Right forelimb (tissue), 1 donor: Measurements from ENCODE around the gene WDR70.
"Not testable (repeated sequence)": the region's sequence is repeated elsewhere in the genome, so short reads cannot be mapped to it uniquely, and the experiment has no call there.

ENCODE experiments used
- DNase-seq: peaks from one replicate; pipeline ENCODE4 v3.0.0-alpha.2; 2018

WDR70 gene

GRCh38 chr5:37771731-37772130 lies 392.6 kb downstream of the WDR70 start:
- DNase-seq: no peak

GRCh38 chr5:37772255-37772654 lies 393.1 kb downstream of the WDR70 start:
- no peak for DNase-seq

- DNase-seq: no peak
These were observed 394.7 kb downstream of the WDR70 start for GRCh38 chr5:37773809-37774208.

- DNase-seq: no peak
These were observed 395.9 kb downstream of the WDR70 start for GRCh38 chr5:37774912-37775483.

- DNase-seq: no peak
These were observed 397.7 kb downstream of the WDR70 start for GRCh38 chr5:37776826-37777225.

- DNase-seq: no peak
These were observed 398.5 kb downstream of the WDR70 start for GRCh38 chr5:37777432-37778130.

GRCh38 chr5:37781409-37781808 lies 402.3 kb downstream of the WDR70 start:
- not testable (repeated sequence) for DNase-seq

- DNase-seq: no peak
These were observed 407.3 kb downstream of the WDR70 start for GRCh38 chr5:37786416-37786815.

GRCh38 chr5:37786862-37787519 lies 407.9 kb downstream of the WDR70 start:
- no peak for DNase-seq

GRCh38 chr5:37787742-37788141 lies 408.6 kb downstream of the WDR70 start:
- no peak for DNase-seq

GRCh38 chr5:37789991-37790390 lies 410.9 kb downstream of the WDR70 start:
- no peak for DNase-seq

GRCh38 chr5:37791321-37791720 lies 412.2 kb downstream of the WDR70 start:
- no peak for DNase-seq

- DNase-seq: no peak
These were observed 414.0 kb downstream of the WDR70 start for GRCh38 chr5:37792975-37793631.

GRCh38 chr5:37795292-37795691 lies 416.2 kb downstream of the WDR70 start:
- DNase-seq: not testable (repeated sequence)

- DNase-seq: not testable (repeated sequence)
These were observed 417.3 kb downstream of the WDR70 start for GRCh38 chr5:37796435-37796834.

GRCh38 chr5:37799865-37800421 lies 420.8 kb downstream of the WDR70 start:
- DNase-seq: no peak

GRCh38 chr5:37801521-37801920 lies 422.4 kb downstream of the WDR70 start:
- DNase-seq: no peak
